BLaER1 treated with 17β-estradiol and CSF1 and Interleukin-3, amounts not matched to agents 10 nM and 100 nM (cell line): ENCODE data around the gene ATP5MC2.
A peak's percentile ranks its signal among the peaks of the same experiment; 100 is the strongest.

ENCODE experiments used
- H3K27ac ChIP-seq, 11 experiments: shearing (Covaris generic); formaldehyde crosslinking; 2 replicates each; pipeline ENCODE4 v1.8.1; 2022
- H3K27me3 ChIP-seq, 11 experiments: shearing (Covaris generic); formaldehyde crosslinking; 2 replicates each; pipeline ENCODE4 v1.8.1; 2022
- H3K36me3 ChIP-seq, 11 experiments: shearing (Covaris generic); formaldehyde crosslinking; 2 replicates each; pipeline ENCODE4 v1.8.1; 2022
- H3K4me1 ChIP-seq, 10 experiments: shearing (Covaris generic); formaldehyde crosslinking; 2 replicates each; pipeline ENCODE4 v1.8.1; 2022
- H3K4me2 ChIP-seq, 11 experiments: shearing (Covaris generic); formaldehyde crosslinking; 2 replicates each; pipeline ENCODE4 v1.8.1; 2022
- H3K4me3 ChIP-seq, 10 experiments: shearing (Covaris generic); formaldehyde crosslinking; 2 replicates each; pipeline ENCODE4 v1.8.1; 2022
- H3K9ac ChIP-seq, 11 experiments: shearing (Covaris generic); formaldehyde crosslinking; 2 replicates each; pipeline ENCODE4 v1.8.1; 2022
- H3K9me3 ChIP-seq, 11 experiments: shearing (Covaris generic); formaldehyde crosslinking; replicated peaks in 1 of 11; 2 replicates each; pipeline ENCODE4 v1.8.1; 2022
- H4K20me1 ChIP-seq, 11 experiments: shearing (Covaris generic); formaldehyde crosslinking; 2 replicates each; pipeline ENCODE4 v1.8.1; 2022
- Cebpa-rat ChIP-seq, 11 experiments: shearing (Covaris generic); IDR thresholded peaks; 2 replicates each; pipeline ENCODE4 v1.8.1; 2022

ATP5MC2 gene

GRCh38 chr12:53618275-53618674 is 57.6 kb downstream of the ATP5MC2 start:
- Histone ChIP-seq H3K27me3 (no peaks in the 10 kb centered on the region), H3K4me2 (peak overlapping the region; percentile 68 to 95 (median 86)), H3K4me3 (peak overlapping the region; percentile 41 to 62 (median 52); a peak in 18 of 20 replicates), H4K20me1 (peaks cover 0 to 40% (median 0%) of the 10 kb centered on the region in 11 experiments; a peak in 7 of 22 replicates), H3K36me3 (peaks cover 0 to 44% (median 23%) of the 10 kb centered on the region in 11 experiments; a peak in 19 of 22 replicates), H3K27ac (peak overlapping the region; percentile 52 to 87 (median 84); a peak in 21 of 22 replicates), H3K9ac (peak overlapping the region; percentile 55 to 81 (median 73)), H3K9me3 (no peaks in the 10 kb centered on the region), H3K4me1 (peaks cover 52 to 91% (median 74%) of the 10 kb centered on the region in 10 experiments)
- no peak for TF ChIP-seq Cebpa-rat (IDR thresholded peaks at IDR 0.05)

GRCh38 chr12:53617700-53618099 is 58.2 kb downstream of the ATP5MC2 start:
- no peaks in the 10 kb centered on the region for H3K27me3 ChIP-seq
- peak overlapping the region; percentile 68 to 95 (median 86); a peak in 21 of 22 replicates for H3K4me2 ChIP-seq
- H4K20me1 ChIP-seq: peaks cover 0 to 44% (median 0%) of the 10 kb centered on the region in 11 experiments; a peak in 8 of 22 replicates
- peak overlapping the region; percentile 52 to 87 (median 84); a peak in 21 of 22 replicates for H3K27ac ChIP-seq
- peaks cover 0 to 45% (median 23%) of the 10 kb centered on the region in 11 experiments; a peak in 19 of 22 replicates for H3K36me3 ChIP-seq
- H3K9ac ChIP-seq: peak overlapping the region; percentile 55 to 81 (median 73)
- no peaks in the 10 kb centered on the region for H3K9me3 ChIP-seq
- peak overlapping the region; percentile 41 to 62 (median 52); a peak in 17 of 20 replicates for H3K4me3 ChIP-seq
- TF ChIP-seq Cebpa-rat (IDR thresholded peaks at IDR 0.05): no peak
- H3K4me1 ChIP-seq: peaks cover 49 to 85% (median 69%) of the 10 kb centered on the region in 10 experiments

- Histone ChIP-seq H3K36me3 (peaks cover 5 to 45% (median 26%) of the 10 kb centered on the region in 11 experiments; a peak in 20 of 22 replicates), H3K4me3 (peak overlapping the region in 2 of 10 experiments; percentile 3 to 16; a peak in 2 of 20 replicates), H3K9ac (peak overlapping the region; percentile 55 to 81 (median 73); a peak in 19 of 22 replicates), H3K27ac (peak overlapping the region in 10 of 11 experiments; percentile 70 to 87 (median 84); a peak in 20 of 22 replicates), H3K27me3 (no peaks in the 10 kb centered on the region), H3K4me1 (peaks cover 44 to 78% (median 66%) of the 10 kb centered on the region in 10 experiments), H4K20me1 (peaks cover 0 to 52% (median 0%) of the 10 kb centered on the region in 11 experiments; a peak in 9 of 22 replicates), H3K4me2 (peak overlapping the region; percentile 68 to 95 (median 86)), H3K9me3 (no peaks in the 10 kb centered on the region)
- peak in 2 of 11 experiments; percentile 34 to 39; a peak in 2 of 22 replicates for TF ChIP-seq Cebpa-rat (IDR thresholded peaks at IDR 0.05)
Measured at GRCh38 chr12:53616950-53617349, 58.9 kb downstream of the ATP5MC2 start.
